LNCAP (cell line): ENCODE measurements around the gene SLC17A7.

Experiments
- CTCF ChIP-seq: fragments of 450-650 bp; IDR thresholded peaks from 2 replicates; pipeline ENCODE4 v1.5.1; 2017; ENCODE audit warnings: mild to moderate bottlenecking

Gene SLC17A7

GRCh38 chr19:49443366-49444099 lies 2.2 kb upstream of the SLC17A7 start:
- peak; percentile 94 for TF ChIP-seq CTCF

GRCh38 chr19:49442771-49443365 lies 1.5 kb upstream of the SLC17A7 start:
- no peak for TF ChIP-seq CTCF

- no peak for TF ChIP-seq CTCF
These were observed 1.0 kb upstream of the SLC17A7 start for GRCh38 chr19:49442354-49442753.

- no peak for TF ChIP-seq CTCF
These were observed 628 bp upstream of the SLC17A7 start for GRCh38 chr19:49441960-49442350.

GRCh38 chr19:49440439-49441209 lies 703 bp downstream of the SLC17A7 start:
- TF ChIP-seq CTCF: no peak

- no peak for TF ChIP-seq CTCF
These were observed 1.5 kb downstream of the SLC17A7 start for GRCh38 chr19:49439836-49440235.

GRCh38 chr19:49438261-49438660 lies 3.1 kb downstream of the SLC17A7 start:
- TF ChIP-seq CTCF: no peak
